Activated naive CD8-positive, alpha-beta T cell treated with anti-CD3 and anti-CD28 coated beads for 36 hours (primary cell): ENCODE results near the gene ADORA3. TPM values are rescaled to one million over a fixed set of nuclear protein-coding genes. Genes with fewer than 3 reads are reported as not detected.

Experiments
- DNase-seq: peaks from one replicate; pipeline ENCODE4 v3.0.0; 2021
- H3K27ac Mint-ChIP-seq: one replicate; pipeline ENCODE4 v1.8.0; 2022; ENCODE audit warnings: mild to moderate bottlenecking, moderate library complexity, mixed read lengths
- H3K27me3 Mint-ChIP-seq: one replicate; pipeline ENCODE4 v1.8.0; 2022; ENCODE audit warnings: mild to moderate bottlenecking, mixed read lengths
- H3K36me3 Mint-ChIP-seq: one replicate; pipeline ENCODE4 v1.8.0; 2021; ENCODE audit warnings: mild to moderate bottlenecking, mixed read lengths
- H3K4me1 Mint-ChIP-seq: one replicate; pipeline ENCODE4 v1.8.0; 2021; ENCODE audit warnings: mixed read lengths
- H3K4me3 Mint-ChIP-seq: one replicate; pipeline ENCODE4 v1.8.0; 2022; ENCODE audit warnings: mild to moderate bottlenecking, moderate library complexity, mixed read lengths
- H3K9me3 Mint-ChIP-seq: one replicate; pipeline ENCODE4 v1.8.0; 2022; ENCODE audit warnings: mixed read lengths
- total RNA-seq, 2 experiments: library from RNA; stranded (reverse); gene quantifications; one replicate each; pipeline ENCODE4 v1.2.3, GENCODE V29; 2021

Gene ADORA3
- total RNA-seq, 2 experiments from 2014 or later: not detected

DNA sequence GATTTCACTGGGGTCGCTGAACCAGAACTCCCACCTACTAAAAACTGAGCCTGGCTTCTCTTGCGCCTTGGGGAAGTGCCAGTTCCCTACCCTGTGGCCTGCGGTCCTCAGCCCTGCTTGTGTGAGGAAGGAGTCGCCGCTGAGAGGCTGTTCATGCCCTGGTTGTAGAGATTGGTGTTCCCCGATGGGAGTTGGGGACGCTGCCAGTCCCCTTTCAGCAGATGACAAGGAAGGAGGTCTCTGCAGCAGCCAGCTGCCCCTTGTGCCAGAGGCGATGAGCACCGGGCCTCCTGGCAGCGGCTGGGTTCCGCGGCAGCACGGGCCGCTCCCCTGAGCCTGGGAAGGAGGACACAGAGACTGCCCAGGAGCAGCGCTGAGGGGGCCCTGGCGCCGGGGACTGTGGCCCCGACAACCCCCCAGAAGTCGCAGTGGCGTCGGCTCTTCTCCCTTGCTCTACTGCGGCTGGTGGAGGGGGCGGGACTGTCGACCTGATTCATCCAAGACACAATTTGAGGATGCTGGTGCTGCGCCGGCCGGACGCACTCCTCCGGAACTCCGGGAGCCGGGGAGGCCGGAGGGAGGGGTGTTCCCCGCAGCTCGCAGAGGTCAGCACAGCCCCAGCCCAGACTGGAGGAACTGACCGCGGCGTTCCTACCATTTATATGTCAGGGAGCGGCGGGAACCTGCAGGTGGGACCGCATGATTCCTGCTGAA, 12.0 kb upstream of the ADORA3 start:
- peak; percentile 50 for DNase-seq
- no peaks in the 10 kb centered on the region for H3K36me3 Mint-ChIP-seq
- H3K4me3 Mint-ChIP-seq: peak overlapping the region; percentile 60
- H3K4me1 Mint-ChIP-seq: peaks cover 57% of the 10 kb centered on the region
- H3K27ac Mint-ChIP-seq: peak overlapping the region; percentile 86
- H3K9me3 Mint-ChIP-seq: no peaks in the 10 kb centered on the region
- H3K27me3 Mint-ChIP-seq: no peaks in the 10 kb centered on the region

GRCh38 chr1:111513410-111514020, 10.1 kb upstream of the ADORA3 start:
- H3K27me3 Mint-ChIP-seq: no peaks in the 10 kb centered on the region
- no peak overlapping the region for H3K4me3 Mint-ChIP-seq
- peak overlapping the region; percentile 34 for H3K27ac Mint-ChIP-seq
- peak; percentile 34 for DNase-seq
- peaks cover 59% of the 10 kb centered on the region for H3K4me1 Mint-ChIP-seq
- H3K36me3 Mint-ChIP-seq: no peaks in the 10 kb centered on the region
- H3K9me3 Mint-ChIP-seq: no peaks in the 10 kb centered on the region

GRCh38 chr1:111512931-111513330, 9.5 kb upstream of the ADORA3 start:
- Mint-ChIP-seq H3K27me3 (no peaks in the 10 kb centered on the region), H3K9me3 (no peaks in the 10 kb centered on the region), H3K4me3 (no peak overlapping the region), H3K27ac (no peak overlapping the region), H3K36me3 (no peaks in the 10 kb centered on the region), H3K4me1 (peaks cover 56% of the 10 kb centered on the region)
- DNase-seq: no peak

GRCh38 chr1:111512132-111512889, 8.9 kb upstream of the ADORA3 start:
- Mint-ChIP-seq H3K9me3 (no peaks in the 10 kb centered on the region), H3K36me3 (no peaks in the 10 kb centered on the region), H3K4me1 (peaks cover 53% of the 10 kb centered on the region), H3K27me3 (no peaks in the 10 kb centered on the region), H3K4me3 (no peak overlapping the region), H3K27ac (no peak overlapping the region)
- DNase-seq: no peak

DNA sequence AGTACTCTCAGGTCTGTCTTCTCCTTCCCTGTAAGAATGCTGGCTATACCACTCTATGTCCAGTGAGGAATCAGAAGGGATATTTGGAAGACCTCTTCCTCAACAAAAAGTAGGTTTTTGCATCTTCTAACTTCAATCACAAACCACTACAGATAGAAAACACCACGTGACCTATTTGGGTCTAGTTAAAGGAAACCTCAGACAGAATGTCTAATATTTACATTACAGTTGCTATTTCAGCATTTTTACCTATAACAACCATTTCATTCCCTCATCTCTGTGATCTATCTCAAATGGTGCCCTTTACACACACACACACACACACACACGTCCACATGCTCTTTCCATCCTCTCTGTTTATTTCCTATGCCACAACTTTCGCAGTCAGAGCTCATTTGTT, 7.9 kb upstream of the ADORA3 start:
- DNase-seq: no peak
- no peaks in the 10 kb centered on the region for H3K9me3 Mint-ChIP-seq
- no peaks in the 10 kb centered on the region for H3K27me3 Mint-ChIP-seq
- no peaks in the 10 kb centered on the region for H3K36me3 Mint-ChIP-seq
- H3K4me3 Mint-ChIP-seq: no peak overlapping the region
- H3K4me1 Mint-ChIP-seq: peaks cover 48% of the 10 kb centered on the region
- H3K27ac Mint-ChIP-seq: no peak overlapping the region

DNA sequence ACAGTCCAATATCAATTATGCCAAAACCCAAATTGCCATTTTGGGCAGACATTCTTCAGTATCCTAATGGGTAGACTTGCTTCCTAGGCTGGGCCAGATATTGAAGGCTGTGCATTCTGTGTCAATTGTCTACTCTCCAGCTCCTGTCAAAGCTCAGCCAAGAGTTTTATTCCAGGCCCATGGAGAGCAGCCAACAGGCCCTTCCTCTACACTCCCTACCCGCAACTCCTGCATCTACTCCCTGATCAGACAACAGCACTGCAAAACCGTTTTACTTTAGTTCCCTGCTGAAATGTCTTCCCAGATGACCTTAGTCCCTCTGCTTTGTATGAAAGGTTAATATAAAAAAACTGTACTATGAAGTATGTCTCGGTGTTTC, 6.6 kb upstream of the ADORA3 start:
- Mint-ChIP-seq H3K36me3 (no peaks in the 10 kb centered on the region), H3K4me1 (peaks cover 53% of the 10 kb centered on the region), H3K4me3 (no peak overlapping the region), H3K27me3 (no peaks in the 10 kb centered on the region), H3K27ac (no peak overlapping the region), H3K9me3 (no peaks in the 10 kb centered on the region)
- DNase-seq: no peak

DNA sequence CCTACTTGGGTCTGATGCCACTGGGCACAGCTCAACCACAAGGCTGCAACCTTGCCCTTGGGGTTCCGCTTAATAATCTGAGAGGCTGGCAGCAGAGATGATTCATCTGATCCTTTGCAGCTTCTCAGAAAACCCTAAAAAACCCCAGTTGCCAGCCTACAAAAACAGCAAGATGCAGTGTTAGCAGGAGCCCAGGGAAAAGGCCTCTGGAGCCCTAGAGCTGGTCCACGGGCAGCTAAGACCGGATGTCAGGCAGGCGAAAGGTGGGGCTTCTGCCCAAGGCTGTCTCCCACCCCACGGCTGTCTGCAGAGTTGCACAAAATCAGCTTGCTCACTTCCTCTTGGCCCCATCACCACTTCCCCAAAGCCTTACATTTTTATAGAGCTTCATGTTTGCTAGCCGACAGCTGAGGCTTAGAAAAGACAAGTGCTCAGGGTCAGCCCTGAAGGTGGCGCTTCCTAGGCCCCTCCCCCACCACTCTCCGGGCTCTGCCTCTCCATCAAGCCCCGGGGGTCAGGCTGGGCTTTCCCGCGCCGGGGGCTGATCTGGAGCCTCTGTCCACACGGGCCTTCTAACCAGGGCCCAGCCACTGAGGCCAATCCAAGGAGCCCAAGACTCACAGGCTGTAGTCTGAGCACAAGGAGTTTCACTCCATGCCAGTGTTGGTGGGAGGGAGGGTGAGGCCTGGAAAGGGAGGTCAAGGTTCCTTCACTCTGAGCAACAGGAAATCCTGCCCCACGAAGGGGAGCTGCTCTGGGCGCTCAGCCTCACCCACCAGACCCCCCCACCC, 4.2 kb upstream of the ADORA3 start:
- DNase-seq: peak; percentile 60
- no peaks in the 10 kb centered on the region for H3K27me3 Mint-ChIP-seq
- H3K36me3 Mint-ChIP-seq: no peaks in the 10 kb centered on the region
- H3K4me3 Mint-ChIP-seq: peak overlapping the region; percentile 70
- no peaks in the 10 kb centered on the region for H3K9me3 Mint-ChIP-seq
- H3K27ac Mint-ChIP-seq: peak overlapping the region; percentile 88
- peaks cover 48% of the 10 kb centered on the region for H3K4me1 Mint-ChIP-seq

GRCh38 chr1:111506561-111506960, 3.1 kb upstream of the ADORA3 start:
- no peaks in the 10 kb centered on the region for H3K9me3 Mint-ChIP-seq
- DNase-seq: no peak
- peaks cover 42% of the 10 kb centered on the region for H3K4me1 Mint-ChIP-seq
- no peaks in the 10 kb centered on the region for H3K27me3 Mint-ChIP-seq
- H3K27ac Mint-ChIP-seq: peak overlapping the region; percentile 62
- no peaks in the 10 kb centered on the region for H3K36me3 Mint-ChIP-seq
- no peak overlapping the region for H3K4me3 Mint-ChIP-seq

- Mint-ChIP-seq H3K27me3 (no peaks in the 10 kb centered on the region), H3K36me3 (no peaks in the 10 kb centered on the region), H3K4me1 (peaks cover 42% of the 10 kb centered on the region), H3K4me3 (no peak overlapping the region), H3K9me3 (no peaks in the 10 kb centered on the region), H3K27ac (peak overlapping the region; percentile 62)
- no peak for DNase-seq
Observed at GRCh38 chr1:111505641-111506119, 2.2 kb upstream of the ADORA3 start.

GRCh38 chr1:111504097-111504496, 664 bp upstream of the ADORA3 start:
- H3K9me3 Mint-ChIP-seq: no peaks in the 10 kb centered on the region
- H3K4me3 Mint-ChIP-seq: no peak overlapping the region
- H3K27ac Mint-ChIP-seq: no peak overlapping the region
- peaks cover 36% of the 10 kb centered on the region for H3K4me1 Mint-ChIP-seq
- DNase-seq: no peak
- H3K36me3 Mint-ChIP-seq: no peaks in the 10 kb centered on the region
- no peaks in the 10 kb centered on the region for H3K27me3 Mint-ChIP-seq

GRCh38 chr1:111501645-111502044, 1.8 kb downstream of the ADORA3 start:
- H3K4me1 Mint-ChIP-seq: peaks cover 42% of the 10 kb centered on the region
- H3K4me3 Mint-ChIP-seq: no peak overlapping the region
- H3K27me3 Mint-ChIP-seq: no peaks in the 10 kb centered on the region

GRCh38 chr1:111499026-111499785, 4.2 kb downstream of the ADORA3 start:
- H3K36me3 Mint-ChIP-seq: peaks cover 9% of the 10 kb centered on the region
- H3K27ac Mint-ChIP-seq: no peak overlapping the region
- no peaks in the 10 kb centered on the region for H3K27me3 Mint-ChIP-seq
- peaks cover 23% of the 10 kb centered on the region for H3K9me3 Mint-ChIP-seq
- no peak overlapping the region for H3K4me3 Mint-ChIP-seq
- no peak for DNase-seq
- peaks cover 30% of the 10 kb centered on the region for H3K4me1 Mint-ChIP-seq

More at GRCh38 chr1:111501645-111502044, 1.8 kb downstream of the ADORA3 start:
- Mint-ChIP-seq H3K36me3 (peaks cover 5% of the 10 kb centered on the region), H3K9me3 (peaks cover 12% of the 10 kb centered on the region), H3K27ac (no peak overlapping the region)
- no peak for DNase-seq

DNA sequence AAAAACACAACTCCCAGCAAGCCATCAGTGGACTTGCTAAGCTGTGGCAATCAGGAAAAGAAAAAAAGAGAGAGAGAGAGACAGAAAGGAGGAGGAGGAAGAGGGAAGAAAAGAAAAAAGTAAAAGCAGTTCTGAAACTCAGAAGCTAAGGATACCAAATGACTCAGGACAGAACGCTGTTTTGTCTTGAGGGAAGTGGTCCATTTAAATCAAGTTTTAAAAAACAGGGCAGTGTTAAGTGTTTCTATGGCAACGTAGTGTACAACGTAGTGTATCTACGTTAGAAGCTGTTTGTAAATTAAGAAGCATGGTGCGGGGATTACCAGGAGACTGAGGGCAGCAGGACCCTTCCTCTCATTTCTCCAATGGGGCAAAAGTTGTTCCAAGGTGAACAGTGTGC, 5.8 kb downstream of the ADORA3 start:
- H3K4me1 Mint-ChIP-seq: peaks cover 25% of the 10 kb centered on the region

DNA sequence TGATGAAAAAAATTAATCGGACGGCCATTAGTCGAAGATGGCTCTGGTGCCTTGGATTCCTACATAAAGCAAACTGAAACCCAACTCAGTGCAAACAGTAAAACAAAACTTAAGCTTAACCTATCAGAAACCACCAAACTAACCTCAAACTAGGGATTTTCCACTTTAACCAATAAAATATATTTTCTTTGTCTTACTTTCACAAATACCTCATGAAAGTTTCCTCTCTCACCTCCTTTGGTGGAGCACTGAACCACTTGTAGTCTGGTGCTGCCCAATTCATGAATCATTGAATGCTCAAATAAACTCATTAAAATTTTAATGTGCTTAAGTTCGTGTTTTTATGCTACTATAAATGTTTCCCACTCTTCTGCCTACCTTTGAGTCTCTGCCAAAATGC, 7.0 kb downstream of the ADORA3 start:
- peaks cover 23% of the 10 kb centered on the region for H3K9me3 Mint-ChIP-seq
- H3K4me1 Mint-ChIP-seq: peaks cover 29% of the 10 kb centered on the region
- H3K27me3 Mint-ChIP-seq: no peaks in the 10 kb centered on the region
- H3K27ac Mint-ChIP-seq: peak overlapping the region; percentile 88
- no peak for DNase-seq
- peaks cover 9% of the 10 kb centered on the region for H3K36me3 Mint-ChIP-seq
- no peak overlapping the region for H3K4me3 Mint-ChIP-seq

More for the DNA sequence above, 5.8 kb downstream of the ADORA3 start:
- Mint-ChIP-seq H3K4me3 (no peak overlapping the region), H3K9me3 (peaks cover 23% of the 10 kb centered on the region), H3K36me3 (peaks cover 9% of the 10 kb centered on the region), H3K27ac (no peak overlapping the region), H3K27me3 (no peaks in the 10 kb centered on the region)
- DNase-seq: no peak
